HepG2 (cell line): ENCODE results near the gene PDSS2. TPM values are rescaled to one million over a fixed set of nuclear protein-coding genes. Genes with fewer than 3 reads are reported as not detected.

Source experiments
- ATAC-seq: fragments of 200-7000 bp; cut with Tn5 transposase; 3 replicates; pipeline ENCODE4 v1.9.1; 2020; ENCODE audit warnings: mild to moderate bottlenecking, moderate library complexity
- BruUV-seq: library from RNA; stranded (reverse); fragments of 400-500 nt; replicated peaks from 2 replicates; lab custom pipeline; 2021; lab: Mats Ljungman, UMichigan
- CTCF ChIA-PET: fragments of 300-600 bp; formaldehyde crosslinking; extraction: SDS; loops from one replicate; lab custom pipeline; 2021; ENCODE audit warnings: low total read pairs, inconsistent platforms, low intra/inter-chr PET ratio; lab: Yijun Ruan, JAX
- POLR2A ChIA-PET: fragments of 350-600 bp; sonication (Branson Sonifier 250); formaldehyde crosslinking; loops from one replicate; lab custom pipeline; 2020; ENCODE audit warnings: antibody characterized with exemption, inconsistent platforms; lab: Yijun Ruan, JAX
- DNase-seq: peaks from one replicate; pipeline ENCODE4 v3.0.0-alpha.2; 2015; ENCODE audit warnings: low spot score
- FAIRE-seq: peaks from 3 replicates; lab custom pipeline; 2011; peaks lifted over from hg19 to GRCh38; lab: Jason Lieb, UNC
- H2AFZ ChIP-seq: one replicate; pipeline ENCODE4 v1.6.1; 2011; ENCODE audit warnings: low read length, inconsistent platforms
- H3K27ac ChIP-seq: fragments of 300-600 bp; 3 replicates; pipeline ENCODE4 v1.8.0; 2011; ENCODE audit warnings: mixed run types, mild to moderate bottlenecking, mixed read lengths, low read length, inconsistent platforms; ENCODE audit not compliant: insufficient read depth; ENCODE audit errors: extremely low read length
- H3K27me3 ChIP-seq, 2 experiments: fragments of 200-600 bp in 1 of 2; 2 replicates in 1 of 2; 3 replicates in 1 of 2; pipeline versions ENCODE4 v1.6.0 to v1.8.0; 2011; ENCODE audit warnings: low read length in 2 of 2, mild to moderate bottlenecking in 2 of 2, moderate library complexity in 2 of 2, inconsistent platforms in 1 of 2; ENCODE audit not compliant: insufficient read depth in 2 of 2, control insufficient read depth in 1 of 2
- H3K36me3 ChIP-seq, 2 experiments: fragments of 200-600 bp in 1 of 2; replicated peaks in 1 of 2; 2 replicates in 1 of 2; 3 replicates in 1 of 2; pipeline versions ENCODE4 v1.5.1 to v1.8.0; 2011; ENCODE audit warnings: low read length in 2 of 2, inconsistent platforms in 1 of 2; ENCODE audit not compliant: insufficient read depth in 2 of 2, control insufficient read depth in 1 of 2
- H3K4me1 ChIP-seq: 2 replicates; pipeline ENCODE4 v1.5.1; 2012; ENCODE audit warnings: low read length, inconsistent platforms; ENCODE audit not compliant: insufficient read depth
- H3K4me2 ChIP-seq: 2 replicates; pipeline ENCODE4 v1.6.0; 2011; ENCODE audit warnings: low read depth, low read length, inconsistent platforms
- H3K4me3 ChIP-seq, 3 experiments: fragments of 200-600 bp in 1 of 3; sonication (generic), shearing (Covaris generic) in 1 of 3; replicated peaks in 1 of 3; 2 replicates each; pipeline ENCODE4 v1.5.1; 2011 to 2016; ENCODE audit warnings: low read length in 3 of 3, inconsistent platforms in 2 of 3, low read depth in 2 of 3, mild to moderate bottlenecking in 2 of 3, control low read depth in 1 of 3, mixed read lengths in 1 of 3; ENCODE audit not compliant: insufficient read depth in 1 of 3
- H3K79me2 ChIP-seq: one replicate; pipeline ENCODE4 v1.6.1; 2011; ENCODE audit warnings: low read length, inconsistent platforms; ENCODE audit not compliant: insufficient read depth
- H3K9ac ChIP-seq: 2 replicates; pipeline ENCODE4 v1.6.0; 2011; ENCODE audit warnings: mild to moderate bottlenecking, low read depth, low read length, inconsistent platforms; ENCODE audit not compliant: insufficient read depth
- H3K9me3 ChIP-seq: 2 replicates; pipeline ENCODE4 v1.5.1; 2012; ENCODE audit warnings: mild to moderate bottlenecking, low read length
- H4K20me1 ChIP-seq: 2 replicates; pipeline ENCODE4 v1.6.0; 2011; ENCODE audit warnings: inconsistent platforms, mild to moderate bottlenecking, low read length, moderate library complexity; ENCODE audit not compliant: insufficient read depth
- ATF7 ChIP-seq, 2 experiments: fragments of 450-650 bp in 1 of 2; sonication (generic) in 1 of 2; formaldehyde crosslinking in 1 of 2; IDR thresholded peaks; 2 replicates each; pipeline versions ENCODE4 v1.4.0 to v1.6.1; 2016 to 2020; ENCODE audit warnings: antibody characterized with exemption in 1 of 2, mild to moderate bottlenecking in 1 of 2, missing genetic modification reagents in 1 of 2
- BCLAF1 ChIP-seq: fragments of 450-650 bp; IDR thresholded peaks from 2 replicates; pipeline ENCODE4 v1.6.1; 2017; ENCODE audit warnings: mild to moderate bottlenecking
- BRCA1 ChIP-seq: sonication (generic); formaldehyde crosslinking; IDR thresholded peaks from 2 replicates; pipeline ENCODE4 v1.4.0; 2020; ENCODE audit warnings: missing genetic modification reagents
- HNF1A ChIP-seq, 2 experiments: sonication (generic) in 1 of 2; formaldehyde crosslinking in 1 of 2; IDR thresholded peaks; 2 replicates each; pipeline versions ENCODE4 v1.4.0 to v1.6.1; 2016 to 2020; ENCODE audit warnings: borderline replicate concordance in 1 of 2, low read depth in 1 of 2, mild to moderate bottlenecking in 1 of 2, missing genetic modification reagents in 1 of 2
- HNRNPH1 ChIP-seq: fragments of 200-400 bp; formaldehyde crosslinking; optimal IDR thresholded peaks from 2 replicates; pipeline ENCODE3; 2017; ENCODE audit warnings: mild to moderate bottlenecking, low read depth, low read length
- JUN ChIP-seq: sonication (generic); formaldehyde crosslinking; IDR thresholded peaks from 2 replicates; pipeline ENCODE4 v1.4.0; 2020; ENCODE audit warnings: mild to moderate bottlenecking, missing genetic modification reagents
- MTF2 ChIP-seq: sonication (generic); formaldehyde crosslinking; IDR thresholded peaks from 2 replicates; pipeline ENCODE4 v1.5.0; 2020; ENCODE audit warnings: missing genetic modification reagents, borderline replicate concordance
- REPIN1 ChIP-seq: sonication (generic); formaldehyde crosslinking; IDR thresholded peaks from 2 replicates; pipeline ENCODE4 v1.8.0; 2022; ENCODE audit warnings: missing genetic modification reagents, low read depth, mild to moderate bottlenecking, borderline replicate concordance
- TEF ChIP-seq: sonication (generic); formaldehyde crosslinking; IDR thresholded peaks from 2 replicates; pipeline ENCODE4 v1.5.0; 2020; ENCODE audit warnings: missing genetic modification reagents
- ZBTB4 ChIP-seq: sonication (generic); formaldehyde crosslinking; IDR thresholded peaks from 2 replicates; pipeline ENCODE4 v1.4.0; 2020; ENCODE audit warnings: missing genetic modification reagents, mild to moderate bottlenecking, borderline replicate concordance
- ZFP37 ChIP-seq: sonication (generic); formaldehyde crosslinking; IDR thresholded peaks from 2 replicates; pipeline ENCODE4 v1.4.0; 2020; ENCODE audit warnings: missing genetic modification reagents, borderline replicate concordance
- ZNF572 ChIP-seq: sonication (generic); formaldehyde crosslinking; IDR thresholded peaks from 2 replicates; pipeline ENCODE4 v1.5.1; 2020; ENCODE audit warnings: mild to moderate bottlenecking, missing genetic modification reagents
- in situ Hi-C: cut with HindIII; loops from 2 replicates; pipeline ENCODE4 v1.10.0; 2017; ENCODE audit warnings: low pct_unique_long_range_greater_than_20kb; ENCODE audit not compliant: extremely low pct_ligation_motif_present
- intact Hi-C: fragments of 100-400 bp; cut with micrococcal nuclease; formaldehyde crosslinking; loops from one replicate; pipeline ENCODE4 v1.10.0; 2022; ENCODE audit not compliant: unreplicated experiment
- polyA plus RNA-seq, 8 experiments: library from polyadenylated mRNA; depleted of rRNA in 3 of 8; stranded (reverse) in 7 of 8; unstranded in 1 of 8; fragments of >200 nt; fragmentation: Illumina TruSeq in 4 of 8; extraction: Trizol in 4 of 8; gene quantifications; 2 replicates each; pipeline versions ENCODE4 v1.2.1 to v1.2.3, GENCODE V29; 2011 to 2016; ENCODE audit warnings: low read depth in 4 of 8, missing spikeins in 1 of 8, mixed read lengths in 1 of 8; ENCODE audit not compliant: insufficient read depth in 1 of 8
- total RNA-seq, 5 experiments: library from RNA; depleted of rRNA; stranded (reverse); fragments of >200 nt; fragmentation: Illumina TruSeq; extraction: Trizol; gene quantifications; 2 replicates each; pipeline ENCODE4 v1.2.3, GENCODE V29; 2016; ENCODE audit warnings: low read depth in 1 of 5

PDSS2 gene
- total and polyA plus RNA-seq, 2 of the 13 experiments (the other 11 are each of a cell fraction or from before 2014, with no cell fraction given), result 16.2 to 17.0 TPM

GRCh38 chr6:107413966-107414645 lies 45.3 kb downstream of the PDSS2 start:
- CTCF ChIA-PET, result no interaction called here
- Histone ChIP-seq H3K27me3 (no peaks in the 10 kb centered on the region), H3K4me2 (no peak overlapping the region), H3K4me3 (no peak overlapping the region), H3K9me3 (no peaks in the 10 kb centered on the region), H3K79me2 (peaks cover 3% of the 10 kb centered on the region), H3K9ac (no peak overlapping the region), H3K36me3 (no peaks in the 10 kb centered on the region), H2AFZ (no peak overlapping the region), H3K27ac (no peak overlapping the region), H3K4me1 (no peaks in the 10 kb centered on the region), H4K20me1 (no peaks in the 10 kb centered on the region)
- no TSS peak for BruUV-seq
- POLR2A ChIA-PET, result no interaction called here
- DNase-seq, result no peak
- no peak for FAIRE-seq
- in situ Hi-C loops, result no loop called here
- ATAC-seq, result no peak
- intact Hi-C loops, result no loop called here
- TF ChIP-seq MTF2 (CRISPR knock-in tag), result no peak
- no peak for TF ChIP-seq HNF1A (IDR thresholded peaks at IDR 0.05; ENCODE audit: low read depth)
- TF ChIP-seq HNF1A (CRISPR knock-in tag; IDR thresholded peaks at IDR 0.05; ENCODE audit: borderline replicate concordance), result no peak
- no peak for TF ChIP-seq ZBTB4 (CRISPR knock-in tag)
- no peak for TF ChIP-seq ZFP37 (CRISPR knock-in tag)
- no peak for TF ChIP-seq BRCA1 (CRISPR knock-in tag)
- TF ChIP-seq JUN, result no peak
- TF ChIP-seq ZNF572 (CRISPR knock-in tag), result no peak
- no peak for TF ChIP-seq ATF7 (IDR thresholded peaks at IDR 0.05)
- no peak for TF ChIP-seq ATF7 (CRISPR knock-in tag; IDR thresholded peaks at IDR 0.05)
- TF ChIP-seq TEF (CRISPR knock-in tag), result no peak
- TF ChIP-seq BCLAF1, result no peak
- no peak for TF ChIP-seq HNRNPH1
- TF ChIP-seq REPIN1 (CRISPR knock-in tag), result no peak
